Brain microvascular endothelial cell (primary cell): Measurements from ENCODE around the gene RANBP10.

Experiments used
- DNase-seq: peaks from one replicate; pipeline ENCODE4 v3.0.0-alpha.2; 2020
- H3K27ac ChIP-seq: fragments of 250-450 bp; sonication (Bioruptor Pico); 2 replicates; pipeline ENCODE4 v1.5.1; 2020; ENCODE audit warnings: mild to moderate bottlenecking, moderate library complexity
- H3K27me3 ChIP-seq: fragments of 250-450 bp; sonication (Bioruptor Pico); replicated peaks from 2 replicates; pipeline ENCODE4 v1.5.1; 2020; ENCODE audit warnings: mild to moderate bottlenecking
- H3K36me3 ChIP-seq: fragments of 250-450 bp; sonication (Bioruptor Pico); replicated peaks from 2 replicates; pipeline ENCODE4 v1.5.1; 2020; ENCODE audit warnings: mild to moderate bottlenecking
- H3K4me3 ChIP-seq: 2 replicates; pipeline ENCODE4 v1.5.1; 2011; ENCODE audit warnings: low read depth, mild to moderate bottlenecking, control low read depth, low read length, moderate library complexity
- in situ Hi-C: cut with HindIII; loops from 2 replicates; pipeline ENCODE4 v1.10.0; 2017; ENCODE audit warnings: low sequenced_read_pairs, low pct_ligation_motif_present
- TF ChIP-seq, protein P1 (sequence below): IDR thresholded peaks from 2 replicates; pipeline ENCODE4 v1.5.1; 2011; ENCODE audit warnings: low read depth, mild to moderate bottlenecking, moderate library complexity, low read length, control low read depth, inconsistent platforms; ENCODE audit errors: missing control alignments

The RANBP10 gene

DNA sequence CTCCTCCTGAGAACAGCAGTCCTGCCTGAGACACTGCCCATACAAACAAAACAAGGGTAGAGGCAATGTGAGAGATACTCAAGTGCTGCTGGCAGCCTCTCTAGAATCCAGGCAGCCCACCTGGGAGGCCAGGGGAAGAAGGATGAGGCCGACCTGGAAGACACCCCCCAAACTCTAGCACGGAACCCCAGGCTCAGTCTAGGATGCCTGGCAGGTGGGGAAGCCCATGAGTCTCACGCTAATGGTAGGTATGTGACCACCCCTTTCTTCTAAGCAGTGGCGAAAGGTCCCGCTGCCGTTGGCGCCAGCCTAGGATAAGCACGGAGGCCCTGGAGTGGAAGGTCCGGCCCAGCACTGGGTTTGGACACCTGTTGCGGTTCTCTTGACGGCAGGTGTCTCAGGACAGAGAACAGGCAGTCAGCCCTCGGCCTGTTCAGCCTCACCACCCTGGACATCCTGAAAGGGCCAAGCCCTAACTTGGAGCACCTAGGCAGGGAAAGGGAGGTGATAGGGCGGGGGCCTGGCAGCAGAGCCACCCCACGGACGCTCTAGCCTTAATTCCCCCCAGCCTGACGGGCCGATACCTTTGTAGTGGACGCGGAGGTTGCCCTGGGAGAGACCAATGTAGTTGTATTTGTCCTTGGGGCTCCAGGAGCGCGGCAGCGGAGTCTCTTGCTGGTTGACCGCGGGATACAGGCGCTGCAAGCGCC, 487 bp downstream of the RANBP10 start:
- Histone ChIP-seq H3K36me3 (peaks cover 6% of the 10 kb centered on the region), H3K27me3 (no peaks in the 10 kb centered on the region), H3K4me3 (peak overlapping the region; percentile 96), H3K27ac (peak overlapping the region; percentile 49)
- no peak for DNase-seq
- TF ChIP-seq, protein P1, sequence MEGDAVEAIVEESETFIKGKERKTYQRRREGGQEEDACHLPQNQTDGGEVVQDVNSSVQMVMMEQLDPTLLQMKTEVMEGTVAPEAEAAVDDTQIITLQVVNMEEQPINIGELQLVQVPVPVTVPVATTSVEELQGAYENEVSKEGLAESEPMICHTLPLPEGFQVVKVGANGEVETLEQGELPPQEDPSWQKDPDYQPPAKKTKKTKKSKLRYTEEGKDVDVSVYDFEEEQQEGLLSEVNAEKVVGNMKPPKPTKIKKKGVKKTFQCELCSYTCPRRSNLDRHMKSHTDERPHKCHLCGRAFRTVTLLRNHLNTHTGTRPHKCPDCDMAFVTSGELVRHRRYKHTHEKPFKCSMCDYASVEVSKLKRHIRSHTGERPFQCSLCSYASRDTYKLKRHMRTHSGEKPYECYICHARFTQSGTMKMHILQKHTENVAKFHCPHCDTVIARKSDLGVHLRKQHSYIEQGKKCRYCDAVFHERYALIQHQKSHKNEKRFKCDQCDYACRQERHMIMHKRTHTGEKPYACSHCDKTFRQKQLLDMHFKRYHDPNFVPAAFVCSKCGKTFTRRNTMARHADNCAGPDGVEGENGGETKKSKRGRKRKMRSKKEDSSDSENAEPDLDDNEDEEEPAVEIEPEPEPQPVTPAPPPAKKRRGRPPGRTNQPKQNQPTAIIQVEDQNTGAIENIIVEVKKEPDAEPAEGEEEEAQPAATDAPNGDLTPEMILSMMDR = no peak
- in situ Hi-C loops = loop anchor here (25.0 kb wide), 1 partner anchor 106 kb away; no protein-coding TSS in a partner anchor

GRCh38 chr16:67804853-67805542, 1.4 kb downstream of the RANBP10 start:
- H3K27ac ChIP-seq = no peak overlapping the region
- DNase-seq = no peak

DNA sequence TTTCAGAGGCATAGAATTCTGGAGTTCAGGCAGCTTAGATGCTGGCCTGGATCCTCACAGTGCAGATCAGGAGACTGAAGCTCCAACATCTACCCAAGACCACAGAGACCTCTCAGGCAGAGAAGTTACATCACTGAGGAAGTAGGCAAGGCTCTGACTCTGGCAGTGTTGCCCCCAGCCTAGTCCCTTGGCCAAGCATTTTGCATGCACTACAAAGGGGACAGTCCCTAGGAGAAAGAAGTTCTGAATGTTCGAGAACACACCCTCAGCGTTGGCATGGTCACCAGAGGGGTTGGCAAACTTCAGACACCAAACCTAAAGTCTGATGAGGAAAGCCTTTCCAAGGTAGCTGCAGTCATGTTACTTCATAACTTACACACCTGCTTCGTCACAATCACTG, 2.5 kb downstream of the RANBP10 start:
- Histone ChIP-seq H3K4me3 (no peak overlapping the region), H3K27ac (no peak overlapping the region), H3K27me3 (no peaks in the 10 kb centered on the region), H3K36me3 (peaks cover 10% of the 10 kb centered on the region)
- DNase-seq = no peak
- TF ChIP-seq, protein P1 = no peak
- in situ Hi-C loops = loop anchor here (25.0 kb wide), 1 partner anchor 108 kb away; no protein-coding TSS in a partner anchor

More at GRCh38 chr16:67804853-67805542, 1.4 kb downstream of the RANBP10 start:
- Histone ChIP-seq H3K27me3 (no peaks in the 10 kb centered on the region), H3K4me3 (peak overlapping the region; percentile 96), H3K36me3 (peaks cover 10% of the 10 kb centered on the region)
- TF ChIP-seq, protein P1 = no peak
- in situ Hi-C loops = loop anchor here (25.0 kb wide), 1 partner anchor 107 kb away; no protein-coding TSS in a partner anchor

- TF ChIP-seq, protein P1 = no peak
- peaks cover 10% of the 10 kb centered on the region for H3K36me3 ChIP-seq
- in situ Hi-C loops = loop anchor here (25.0 kb wide), 1 partner anchor 110 kb away; no protein-coding TSS in a partner anchor
- no peak overlapping the region for H3K4me3 ChIP-seq
- H3K27ac ChIP-seq = no peak overlapping the region
- H3K27me3 ChIP-seq = no peaks in the 10 kb centered on the region
- no peak for DNase-seq
Measured at GRCh38 chr16:67801883-67802282, 4.5 kb downstream of the RANBP10 start.

- TF ChIP-seq, protein P1 = no peak
- no peak overlapping the region for H3K27ac ChIP-seq
- no peaks in the 10 kb centered on the region for H3K27me3 ChIP-seq
- in situ Hi-C loops = loop anchor here (25.0 kb wide), 1 partner anchor 111 kb away; no protein-coding TSS in a partner anchor
- no peak for DNase-seq
- peaks cover 10% of the 10 kb centered on the region for H3K36me3 ChIP-seq
- no peak overlapping the region for H3K4me3 ChIP-seq
Measured at GRCh38 chr16:67801241-67801640, 5.1 kb downstream of the RANBP10 start.
